PC-9 (cell line): ENCODE measurements around the gene GSTO2. TPM values are rescaled to one million over a fixed set of nuclear protein-coding genes. Genes with fewer than 3 reads are reported as not detected.

Source experiments
- BruUV-seq: library from RNA; stranded (reverse); fragments of 400-500 nt; replicated peaks from 2 replicates; lab custom pipeline; 2021; lab: Mats Ljungman, UMichigan
- CTCF ChIA-PET: fragments of 300-600 bp; sonication (Branson Sonifier 250); formaldehyde crosslinking; loops from one replicate; lab custom pipeline; 2022; ENCODE audit warnings: antibody characterized with exemption; lab: Charles Lee
- POLR2A ChIA-PET: fragments of 300-600 bp; sonication (Branson Sonifier 250); formaldehyde crosslinking; loops from one replicate; lab custom pipeline; 2022; ENCODE audit warnings: antibody characterized with exemption; ENCODE audit not compliant: unreplicated experiment; lab: Charles Lee
- DNase-seq, 2 experiments: peaks; one replicate each; pipeline versions ENCODE4 v3.0.0 to v3.0.0-alpha.2; 2015 to 2022; ENCODE audit warnings: mixed read lengths in 1 of 2
- H2AFZ ChIP-seq: fragments of 200-600 bp; sonication (generic); 2 replicates; pipeline ENCODE4 v1.8.1; 2017; ENCODE audit warnings: antibody characterized with exemption
- H3F3A ChIP-seq: fragments of 200-600 bp; sonication (generic); 2 replicates; pipeline ENCODE4 v1.8.1; 2017; ENCODE audit warnings: antibody characterized with exemption, mild to moderate bottlenecking, low read depth; ENCODE audit not compliant: insufficient read depth
- H3K27ac ChIP-seq: fragments of 200-600 bp; sonication (generic); 2 replicates; pipeline ENCODE4 v1.6.1; 2016; ENCODE audit warnings: mixed run types
- H3K27me3 ChIP-seq: fragments of 200-600 bp; sonication (generic); 2 replicates; pipeline ENCODE4 v1.6.1; 2016; ENCODE audit warnings: low read depth, mixed run types; ENCODE audit not compliant: insufficient read depth
- H3K36me3 ChIP-seq: fragments of 200-600 bp; sonication (generic); 2 replicates; pipeline ENCODE4 v1.6.1; 2016; ENCODE audit warnings: low read depth, mixed run types
- H3K4me1 ChIP-seq: fragments of 200-600 bp; sonication (generic); replicated peaks from 2 replicates; pipeline ENCODE4 v1.6.1; 2016; ENCODE audit warnings: mixed run types; ENCODE audit not compliant: insufficient read depth
- H3K4me2 ChIP-seq: fragments of 200-600 bp; sonication (generic); 2 replicates; pipeline ENCODE4 v1.6.1; 2017; ENCODE audit warnings: mixed run types
- H3K4me3 ChIP-seq: fragments of 200-600 bp; sonication (generic); 2 replicates; pipeline ENCODE4 v1.6.1; 2016; ENCODE audit warnings: mixed run types
- H3K79me2 ChIP-seq: fragments of 200-600 bp; sonication (generic); 2 replicates; pipeline ENCODE4 v1.6.1; 2017; ENCODE audit warnings: low read depth, mixed run types
- H3K9me2 ChIP-seq: fragments of 200-600 bp; sonication (generic); 2 replicates; pipeline ENCODE4 v1.8.1; 2017; ENCODE audit warnings: mild to moderate bottlenecking; ENCODE audit not compliant: insufficient read depth
- H3K9me3 ChIP-seq: fragments of 200-600 bp; sonication (generic); 2 replicates; pipeline ENCODE4 v1.8.1; 2016; ENCODE audit warnings: low read depth; ENCODE audit not compliant: insufficient read depth
- H4K20me1 ChIP-seq: fragments of 200-600 bp; sonication (generic); 2 replicates; pipeline ENCODE4 v1.8.1; 2017; ENCODE audit not compliant: insufficient read depth
- EZH2 ChIP-seq: fragments of 200-600 bp; sonication (generic); IDR thresholded peaks from 2 replicates; pipeline ENCODE4 v1.8.0; 2017; ENCODE audit warnings: antibody characterized with exemption, low read depth
- intact Hi-C: fragments of 100-400 bp; cut with micrococcal nuclease; formaldehyde crosslinking; loops from one replicate; pipeline ENCODE4 v1.10.0; 2022; ENCODE audit not compliant: unreplicated experiment
- total RNA-seq: library from RNA; stranded (reverse); gene quantifications from 2 replicates; pipeline ENCODE4 v1.2.3, GENCODE V29; 2021
- TF ChIP-seq, protein P1 (sequence below): fragments of 200-600 bp; sonication (generic); conservative IDR thresholded peaks from 2 replicates; pipeline ENCODE4 v1.6.1; 2017; ENCODE audit warnings: mixed run types, antibody characterized with exemption, mild to moderate bottlenecking, moderate library complexity

Gene GSTO2
- total RNA-seq, 1 experiment from 2014 or later, result 3.3 TPM

DNA sequence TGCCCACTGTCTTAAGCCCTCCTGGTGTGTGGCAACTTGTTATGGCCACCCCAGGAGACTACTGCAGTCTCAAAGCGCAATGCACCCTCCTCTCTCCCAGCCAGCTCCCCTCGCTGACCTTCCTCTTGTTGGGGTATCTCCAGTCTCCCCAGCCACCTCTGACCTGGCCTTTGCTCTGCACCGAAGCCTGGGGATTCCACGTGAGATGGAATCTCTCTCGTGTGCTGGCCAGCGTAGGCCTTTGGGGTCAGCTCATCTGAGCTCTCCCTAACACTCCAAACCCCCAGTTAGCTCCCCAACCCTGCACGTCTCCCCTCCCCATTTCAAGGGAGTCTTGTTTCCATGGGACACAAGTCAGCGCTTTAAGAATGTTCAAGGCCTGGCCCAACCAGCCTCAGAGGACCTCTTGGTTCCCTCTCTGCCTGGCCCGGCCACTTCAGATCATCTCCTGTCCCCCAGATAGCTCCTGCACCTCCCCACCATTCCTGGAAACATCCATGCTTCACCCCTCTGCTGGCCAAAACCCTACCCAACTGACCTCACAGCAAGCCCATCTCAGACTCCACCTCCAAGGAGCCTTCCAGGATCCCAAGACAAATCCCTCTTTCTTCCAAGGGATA, 58.1 kb downstream of the GSTO2 start:
- no peaks in the 10 kb centered on the region for H3K9me2 ChIP-seq
- peaks cover 41% of the 10 kb centered on the region for H3F3A ChIP-seq
- H3K79me2 ChIP-seq, result peaks cover 89% of the 10 kb centered on the region
- H3K36me3 ChIP-seq, result no peaks in the 10 kb centered on the region
- ChIA-PET POLR2A (interaction anchor here (0.5 to 0.6 kb wide), 2 partner anchors 49 to 1144 kb away, joined by 10 to 18 read pairs; no protein-coding TSS in a partner anchor), CTCF (interaction anchor here (1.3 kb wide), 1 partner anchor 21 kb away, joined by 3 read pairs; no protein-coding TSS in a partner anchor)
- H4K20me1 ChIP-seq, result no peaks in the 10 kb centered on the region
- H3K4me2 ChIP-seq, result peak overlapping the region; percentile 65
- peaks cover 52% of the 10 kb centered on the region for H3K4me1 ChIP-seq
- no peaks in the 10 kb centered on the region for H3K9me3 ChIP-seq
- H2AFZ ChIP-seq, result no peak overlapping the region
- H3K27me3 ChIP-seq, result no peaks in the 10 kb centered on the region
- BruUV-seq, result no TSS peak
- no peak overlapping the region for H3K4me3 ChIP-seq
- H3K27ac ChIP-seq, result 0 out of 2 replicates have a peak overlapping the region, but pooled peaks have one; percentile 95
- intact Hi-C loops, result no loop called here
- no peak for TF ChIP-seq EZH2
- TF ChIP-seq, protein P1, sequence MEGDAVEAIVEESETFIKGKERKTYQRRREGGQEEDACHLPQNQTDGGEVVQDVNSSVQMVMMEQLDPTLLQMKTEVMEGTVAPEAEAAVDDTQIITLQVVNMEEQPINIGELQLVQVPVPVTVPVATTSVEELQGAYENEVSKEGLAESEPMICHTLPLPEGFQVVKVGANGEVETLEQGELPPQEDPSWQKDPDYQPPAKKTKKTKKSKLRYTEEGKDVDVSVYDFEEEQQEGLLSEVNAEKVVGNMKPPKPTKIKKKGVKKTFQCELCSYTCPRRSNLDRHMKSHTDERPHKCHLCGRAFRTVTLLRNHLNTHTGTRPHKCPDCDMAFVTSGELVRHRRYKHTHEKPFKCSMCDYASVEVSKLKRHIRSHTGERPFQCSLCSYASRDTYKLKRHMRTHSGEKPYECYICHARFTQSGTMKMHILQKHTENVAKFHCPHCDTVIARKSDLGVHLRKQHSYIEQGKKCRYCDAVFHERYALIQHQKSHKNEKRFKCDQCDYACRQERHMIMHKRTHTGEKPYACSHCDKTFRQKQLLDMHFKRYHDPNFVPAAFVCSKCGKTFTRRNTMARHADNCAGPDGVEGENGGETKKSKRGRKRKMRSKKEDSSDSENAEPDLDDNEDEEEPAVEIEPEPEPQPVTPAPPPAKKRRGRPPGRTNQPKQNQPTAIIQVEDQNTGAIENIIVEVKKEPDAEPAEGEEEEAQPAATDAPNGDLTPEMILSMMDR, result no peak
- DNase-seq, result no peak

DNA sequence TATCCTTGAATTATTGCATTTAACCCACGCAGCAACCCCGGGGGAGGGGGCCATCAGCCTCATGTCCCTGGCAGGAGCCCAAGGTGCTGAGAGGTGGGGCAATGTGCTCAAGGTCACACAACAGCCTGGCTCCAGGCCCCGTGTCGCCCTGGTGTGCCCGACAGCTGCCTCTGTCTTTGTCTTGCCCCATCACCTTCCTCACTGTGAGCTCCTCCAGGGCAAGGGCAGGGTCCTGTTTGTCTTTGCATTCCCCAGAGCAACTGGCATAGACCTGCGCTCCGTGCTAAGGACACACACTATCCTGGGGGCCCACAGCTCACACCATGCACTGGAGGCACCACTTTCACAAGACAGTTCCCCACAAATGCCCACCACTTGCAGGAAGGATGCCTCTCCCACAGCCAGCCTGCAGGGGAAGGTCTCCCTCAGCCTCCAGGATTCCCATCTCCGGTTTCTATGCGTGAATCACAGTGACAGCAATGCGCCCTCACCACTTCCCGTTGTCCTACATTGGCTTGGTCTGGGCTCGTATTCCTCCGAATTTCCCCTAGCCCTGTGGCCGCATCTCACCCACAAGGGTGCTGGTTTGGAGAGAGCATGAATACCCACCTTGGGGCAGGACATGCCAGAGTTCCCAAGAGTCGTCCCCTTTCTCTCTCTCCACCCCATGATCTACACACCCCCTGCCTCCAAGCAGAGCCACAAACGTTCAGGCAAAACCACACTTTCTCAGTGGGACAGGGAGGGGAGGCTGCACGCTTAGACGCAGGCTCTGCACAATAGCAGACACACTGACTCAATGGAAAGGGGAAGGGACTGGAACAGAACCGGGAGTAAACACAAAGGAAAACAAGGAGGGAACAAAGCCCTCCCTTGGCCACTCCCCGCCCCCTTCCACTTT, 59.0 kb downstream of the GSTO2 start:
- peak in 1 of 2 experiments; percentile 47 for DNase-seq
- peaks cover 61% of the 10 kb centered on the region for H3K4me1 ChIP-seq
- H3K9me3 ChIP-seq, result no peaks in the 10 kb centered on the region
- peak overlapping the region; percentile 95 for H3K27ac ChIP-seq
- no TSS peak for BruUV-seq
- ChIA-PET CTCF (no interaction called here), POLR2A (interaction anchor here (0.5 to 0.6 kb wide), 2 partner anchors 48 to 1145 kb away, joined by 10 to 18 read pairs; no protein-coding TSS in a partner anchor)
- H4K20me1 ChIP-seq, result no peaks in the 10 kb centered on the region
- no peaks in the 10 kb centered on the region for H3K27me3 ChIP-seq
- no peaks in the 10 kb centered on the region for H3K36me3 ChIP-seq
- TF ChIP-seq, protein P1, result no peak
- H3F3A ChIP-seq, result peaks cover 50% of the 10 kb centered on the region
- no peak overlapping the region for H2AFZ ChIP-seq
- no peaks in the 10 kb centered on the region for H3K9me2 ChIP-seq
- H3K79me2 ChIP-seq, result peaks cover 89% of the 10 kb centered on the region
- no peak overlapping the region for H3K4me3 ChIP-seq
- peak overlapping the region; percentile 65 for H3K4me2 ChIP-seq
- intact Hi-C loops, result loop anchor here (1.0 kb wide), 1 partner anchor 9 kb away; no protein-coding TSS in a partner anchor

DNA sequence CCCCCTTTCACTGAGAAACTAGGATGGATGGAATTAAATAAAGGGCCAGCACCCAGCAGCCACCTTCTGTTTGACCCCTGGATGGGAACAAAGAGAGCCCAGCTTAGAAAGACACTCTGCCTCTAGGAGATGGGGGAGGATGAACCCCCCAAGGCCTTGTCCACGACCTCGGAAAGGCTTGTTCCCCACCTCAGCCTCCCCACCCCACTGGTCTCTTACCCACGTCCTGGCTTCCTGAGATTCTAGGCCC, 59.6 kb downstream of the GSTO2 start:
- intact Hi-C loops, result loop anchor here (1.0 kb wide), 1 partner anchor 9 kb away; no protein-coding TSS in a partner anchor
- TF ChIP-seq, protein P1, result no peak
- CTCF ChIA-PET, result no interaction called here

More for the DNA sequence above, 59.6 kb downstream of the GSTO2 start:
- H3K4me3 ChIP-seq, result no peak overlapping the region; the same call in 1 of the 2 replicates
- no TSS peak for BruUV-seq
- no peak overlapping the region for H2AFZ ChIP-seq
- peaks cover 50% of the 10 kb centered on the region for H3F3A ChIP-seq
- H3K27ac ChIP-seq, result peak overlapping the region; percentile 95
- no peak for DNase-seq
- H3K9me2 ChIP-seq, result no peaks in the 10 kb centered on the region
- POLR2A ChIA-PET, result no interaction called here
- no peaks in the 10 kb centered on the region for H3K9me3 ChIP-seq
- H3K4me1 ChIP-seq, result peaks cover 66% of the 10 kb centered on the region
- H3K27me3 ChIP-seq, result no peaks in the 10 kb centered on the region
- no peaks in the 10 kb centered on the region for H3K36me3 ChIP-seq
- no peaks in the 10 kb centered on the region for H4K20me1 ChIP-seq
- peak overlapping the region; percentile 65 for H3K4me2 ChIP-seq
- peaks cover 89% of the 10 kb centered on the region for H3K79me2 ChIP-seq
